ENCODE results near the gene PIM3.

DNA sequence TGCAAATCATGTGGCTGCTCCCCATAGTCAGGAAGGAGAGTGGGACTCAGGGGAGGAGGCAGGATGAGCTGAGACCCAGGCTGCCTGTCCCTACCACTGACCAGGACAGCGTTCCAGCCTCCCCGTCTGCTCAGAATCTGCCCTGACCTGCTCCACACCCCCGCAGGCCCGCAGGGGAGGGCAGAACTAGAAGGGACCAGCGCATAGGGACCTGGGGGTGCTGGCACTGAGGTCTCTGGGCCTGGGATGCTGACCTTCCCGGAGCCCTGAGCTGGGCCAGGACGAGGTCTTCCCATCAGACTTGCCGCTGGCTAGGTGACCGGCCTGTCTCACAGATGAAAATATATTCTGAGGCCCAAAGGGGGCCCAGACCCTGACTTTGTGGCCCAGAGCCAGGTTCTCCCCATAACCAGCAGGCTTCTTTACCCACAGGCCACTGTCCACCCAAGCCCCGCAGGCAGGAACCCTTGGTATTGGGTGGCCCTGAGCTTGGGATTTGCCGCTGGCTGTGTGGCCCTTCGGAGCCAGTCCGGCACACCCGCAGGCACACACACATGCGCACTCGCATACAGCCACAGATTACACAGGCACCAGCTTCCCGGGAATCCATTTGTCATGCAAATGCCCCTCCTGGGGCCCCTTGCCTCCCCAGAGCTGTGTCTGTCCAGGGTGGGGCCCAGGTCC lies 13.8 kb upstream of the PIM3 start:
- TF ChIP-seq, protein P1, sequence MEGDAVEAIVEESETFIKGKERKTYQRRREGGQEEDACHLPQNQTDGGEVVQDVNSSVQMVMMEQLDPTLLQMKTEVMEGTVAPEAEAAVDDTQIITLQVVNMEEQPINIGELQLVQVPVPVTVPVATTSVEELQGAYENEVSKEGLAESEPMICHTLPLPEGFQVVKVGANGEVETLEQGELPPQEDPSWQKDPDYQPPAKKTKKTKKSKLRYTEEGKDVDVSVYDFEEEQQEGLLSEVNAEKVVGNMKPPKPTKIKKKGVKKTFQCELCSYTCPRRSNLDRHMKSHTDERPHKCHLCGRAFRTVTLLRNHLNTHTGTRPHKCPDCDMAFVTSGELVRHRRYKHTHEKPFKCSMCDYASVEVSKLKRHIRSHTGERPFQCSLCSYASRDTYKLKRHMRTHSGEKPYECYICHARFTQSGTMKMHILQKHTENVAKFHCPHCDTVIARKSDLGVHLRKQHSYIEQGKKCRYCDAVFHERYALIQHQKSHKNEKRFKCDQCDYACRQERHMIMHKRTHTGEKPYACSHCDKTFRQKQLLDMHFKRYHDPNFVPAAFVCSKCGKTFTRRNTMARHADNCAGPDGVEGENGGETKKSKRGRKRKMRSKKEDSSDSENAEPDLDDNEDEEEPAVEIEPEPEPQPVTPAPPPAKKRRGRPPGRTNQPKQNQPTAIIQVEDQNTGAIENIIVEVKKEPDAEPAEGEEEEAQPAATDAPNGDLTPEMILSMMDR (IDR thresholded peaks at IDR 0.05; ENCODE audit: low read length): no peak
- TF ChIP-seq EZH2 (optimal IDR thresholded peaks at IDR 0.05; ENCODE audit: low read depth, low read length): no peak

All from MM.1S (cell line).